ENCODE measurements around the gene SYT15. TPM values are rescaled to one million over a fixed set of nuclear protein-coding genes. Genes with fewer than 3 reads are reported as not detected.
"Not testable (repeated sequence)": the region's sequence is repeated elsewhere in the genome, so short reads cannot be mapped to it uniquely, and the experiment has no call there.

The SYT15 gene
- total RNA-seq, 2 donors from 2014 or later, result 1.3 to 3.2 TPM

DNA sequence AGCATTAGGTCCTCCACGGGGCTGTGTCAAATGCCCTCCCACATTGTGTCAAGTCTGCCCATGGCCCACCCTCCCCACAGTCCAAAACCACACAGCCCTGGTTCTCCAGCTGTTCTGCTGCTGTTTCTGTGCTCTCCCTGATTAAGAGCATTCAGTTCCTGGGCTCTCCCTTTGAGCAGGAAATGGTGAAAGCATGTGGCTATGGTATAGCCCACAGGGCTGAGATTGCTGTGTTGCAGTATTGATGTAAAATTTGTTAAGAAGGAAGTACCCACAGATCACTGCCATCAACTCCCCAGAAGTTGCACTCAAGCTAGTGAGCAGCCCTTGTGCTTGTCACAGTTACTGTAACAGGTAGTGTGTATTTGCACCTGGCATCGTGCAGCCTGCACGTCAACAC, 9.3 kb downstream of the SYT15 start:
- DNase-seq; H3K27me3 Mint-ChIP-seq (ENCODE audit: insufficient read depth); H3K36me3 ChIP-seq (ENCODE audit: control insufficient read depth, insufficient read depth, low read length); H3K4me1 ChIP-seq (ENCODE audit: control insufficient read depth, insufficient read depth, low read length); H3K36me3 Mint-ChIP-seq (ENCODE audit: low read depth); H3K9ac ChIP-seq (ENCODE audit: extremely low read depth, low read length, poor library complexity, severe bottlenecking); H3K27ac Mint-ChIP-seq; H3K4me3 Mint-ChIP-seq; H3K9me3 Mint-ChIP-seq; H3K4me3 ChIP-seq (ENCODE audit: low read length); H3K27ac ChIP-seq (ENCODE audit: low read depth, low read length); H3K27me3 ChIP-seq (ENCODE audit: control insufficient read depth, insufficient read depth, low read length, poor library complexity, severe bottlenecking); H3K9me3 ChIP-seq (ENCODE audit: control insufficient read depth, low read length); H3K4me1 Mint-ChIP-seq: not testable (repeated sequence)
- no CpG with 5 or more reads among the region's 3 CpGs for WGBS, 2 experiments (ENCODE audit: insufficient coverage in 1 of 2, insufficient read length in 1 of 2)

DNA sequence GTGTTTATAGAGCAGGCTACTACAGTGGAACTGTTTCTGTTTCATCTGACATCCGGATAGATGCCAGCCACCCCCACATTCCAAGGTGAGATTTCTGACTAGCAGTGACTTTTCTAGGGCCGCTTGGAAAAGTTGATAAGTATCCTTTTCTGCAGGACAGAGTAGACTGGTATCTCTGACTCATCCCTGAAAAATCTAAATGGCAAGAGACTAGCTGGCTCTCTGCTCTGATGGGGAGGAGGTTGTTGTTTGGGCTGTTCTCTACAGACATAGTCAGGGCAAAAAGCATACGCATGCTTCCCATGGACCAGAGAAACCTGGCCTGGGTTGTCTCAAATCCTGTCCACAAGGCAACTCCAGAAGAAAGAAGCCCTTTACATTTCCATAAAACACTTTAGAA, 10.7 kb downstream of the SYT15 start:
- not testable (repeated sequence) for H3K4me3 ChIP-seq (ENCODE audit: low read length); H3K27me3 Mint-ChIP-seq (ENCODE audit: insufficient read depth); H3K27ac ChIP-seq (ENCODE audit: low read depth, low read length); H3K4me1 ChIP-seq (ENCODE audit: control insufficient read depth, insufficient read depth, low read length); H3K4me1 Mint-ChIP-seq; H3K27me3 ChIP-seq (ENCODE audit: control insufficient read depth, insufficient read depth, low read length, poor library complexity, severe bottlenecking); H3K4me3 Mint-ChIP-seq; H3K9me3 Mint-ChIP-seq; DNase-seq; H3K9ac ChIP-seq (ENCODE audit: extremely low read depth, low read length, poor library complexity, severe bottlenecking); H3K9me3 ChIP-seq (ENCODE audit: control insufficient read depth, low read length); H3K27ac Mint-ChIP-seq; H3K36me3 Mint-ChIP-seq (ENCODE audit: low read depth); H3K36me3 ChIP-seq (ENCODE audit: control insufficient read depth, insufficient read depth, low read length)
- WGBS, 2 experiments (ENCODE audit: insufficient coverage in 1 of 2, insufficient read length in 1 of 2), result no CpG with 5 or more reads among the region's 3 CpGs

DNA sequence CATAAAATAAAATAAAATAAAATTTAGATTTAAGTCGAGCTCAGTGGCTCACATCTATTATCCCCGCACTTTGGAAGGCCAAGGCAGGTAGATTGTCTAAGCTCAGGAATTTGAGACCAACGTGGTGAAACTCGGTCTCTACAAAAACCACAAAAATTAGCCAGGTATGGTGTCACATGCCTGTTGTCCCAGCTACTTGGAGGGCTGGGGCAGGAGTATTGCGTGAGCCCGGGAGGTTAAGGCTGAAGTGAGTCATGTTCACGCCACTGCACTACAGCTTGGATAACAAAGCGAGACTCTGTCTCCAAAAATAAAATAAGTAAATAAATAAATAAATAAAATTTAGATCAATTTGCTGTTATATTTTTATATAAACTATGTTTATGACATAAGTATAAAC, 12.1 kb downstream of the SYT15 start:
- H3K4me1 Mint-ChIP-seq, result not testable (repeated sequence)

DNA sequence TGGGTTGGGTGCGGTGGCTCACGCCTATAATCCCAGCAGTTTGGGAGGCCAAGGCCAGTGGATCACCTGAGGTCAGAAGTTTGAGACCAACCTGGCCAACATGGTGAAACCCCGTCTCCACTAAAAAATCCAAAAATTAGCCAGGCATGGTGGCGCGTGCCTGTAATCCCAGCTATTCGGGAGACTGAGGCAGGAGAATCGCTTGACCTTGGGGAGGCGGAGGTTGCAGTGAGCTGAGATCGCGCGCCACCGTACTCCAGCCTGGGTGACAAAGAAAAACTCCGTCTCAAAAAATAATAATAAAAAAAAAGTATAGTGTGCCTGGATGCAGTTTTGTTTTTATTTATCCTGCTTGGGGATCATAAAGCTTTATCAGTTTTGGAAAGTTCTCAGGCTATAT, 14.4 kb downstream of the SYT15 start:
- not testable (repeated sequence) for H3K27me3 ChIP-seq (ENCODE audit: control insufficient read depth, insufficient read depth, low read length, poor library complexity, severe bottlenecking); H3K9me3 Mint-ChIP-seq; H3K27ac Mint-ChIP-seq; H3K27ac ChIP-seq (ENCODE audit: low read depth, low read length); H3K27me3 Mint-ChIP-seq (ENCODE audit: insufficient read depth); DNase-seq; H3K36me3 ChIP-seq (ENCODE audit: control insufficient read depth, insufficient read depth, low read length); H3K36me3 Mint-ChIP-seq (ENCODE audit: low read depth); H3K9ac ChIP-seq (ENCODE audit: extremely low read depth, low read length, poor library complexity, severe bottlenecking); H3K4me3 ChIP-seq (ENCODE audit: low read length); H3K4me1 Mint-ChIP-seq; H3K4me3 Mint-ChIP-seq; H3K4me1 ChIP-seq (ENCODE audit: control insufficient read depth, insufficient read depth, low read length); H3K9me3 ChIP-seq (ENCODE audit: control insufficient read depth, low read length)
- 85 to 95% methylated on average over 4 to 9 of the region's 13 CpGs for WGBS, 2 experiments (ENCODE audit: insufficient coverage in 1 of 2, insufficient read length in 1 of 2)

More for the DNA sequence above, 12.1 kb downstream of the SYT15 start:
- WGBS, 2 experiments (ENCODE audit: insufficient coverage in 1 of 2, insufficient read length in 1 of 2), result no CpG with 5 or more reads among the region's 8 CpGs
- not testable (repeated sequence) for H3K4me3 ChIP-seq (ENCODE audit: low read length); H3K27me3 ChIP-seq (ENCODE audit: control insufficient read depth, insufficient read depth, low read length, poor library complexity, severe bottlenecking); H3K36me3 Mint-ChIP-seq (ENCODE audit: low read depth); H3K27ac Mint-ChIP-seq; H3K4me3 Mint-ChIP-seq; H3K9me3 ChIP-seq (ENCODE audit: control insufficient read depth, low read length); H3K9ac ChIP-seq (ENCODE audit: extremely low read depth, low read length, poor library complexity, severe bottlenecking); H3K4me1 ChIP-seq (ENCODE audit: control insufficient read depth, insufficient read depth, low read length); DNase-seq; H3K36me3 ChIP-seq (ENCODE audit: control insufficient read depth, insufficient read depth, low read length); H3K27ac ChIP-seq (ENCODE audit: low read depth, low read length); H3K9me3 Mint-ChIP-seq; H3K27me3 Mint-ChIP-seq (ENCODE audit: insufficient read depth)

DNA sequence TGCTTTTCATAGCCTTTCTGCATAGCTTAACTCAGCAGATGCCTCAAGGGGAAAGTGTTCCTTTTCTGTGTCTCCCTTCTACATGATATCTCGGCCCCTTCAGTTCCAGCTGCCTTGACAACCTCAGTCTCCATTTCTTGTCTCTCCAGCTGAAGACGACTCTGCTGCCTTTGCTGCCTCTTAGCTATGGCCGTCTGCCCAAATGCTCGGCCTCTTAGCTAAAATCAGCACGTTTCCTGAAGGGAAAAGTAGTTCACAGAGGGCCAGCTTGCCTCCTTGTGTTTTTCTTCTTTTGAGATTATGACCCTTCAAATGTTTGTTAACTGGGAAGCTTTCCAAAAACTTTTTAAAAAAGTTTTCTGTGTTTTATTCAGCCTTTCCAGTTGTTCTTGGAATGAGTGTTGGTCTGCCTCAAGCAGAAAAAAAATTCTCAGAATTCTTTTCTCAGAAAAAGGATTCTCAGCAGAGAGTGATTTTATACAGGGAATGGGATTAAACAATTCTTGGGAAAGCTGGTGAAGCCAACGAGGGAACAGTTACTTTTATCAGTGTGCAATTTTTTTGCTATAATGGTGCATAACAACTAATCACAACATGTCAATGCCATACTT, 15.6 kb downstream of the SYT15 start:
- not testable (repeated sequence) for H3K4me3 Mint-ChIP-seq; H3K4me3 ChIP-seq (ENCODE audit: low read length); H3K4me1 Mint-ChIP-seq; H3K36me3 ChIP-seq (ENCODE audit: control insufficient read depth, insufficient read depth, low read length); H3K27me3 ChIP-seq (ENCODE audit: control insufficient read depth, insufficient read depth, low read length, poor library complexity, severe bottlenecking); H3K27ac Mint-ChIP-seq; H3K9me3 ChIP-seq (ENCODE audit: control insufficient read depth, low read length); H3K27ac ChIP-seq (ENCODE audit: low read depth, low read length); H3K27me3 Mint-ChIP-seq (ENCODE audit: insufficient read depth); H3K4me1 ChIP-seq (ENCODE audit: control insufficient read depth, insufficient read depth, low read length); H3K9ac ChIP-seq (ENCODE audit: extremely low read depth, low read length, poor library complexity, severe bottlenecking); H3K9me3 Mint-ChIP-seq; H3K36me3 Mint-ChIP-seq (ENCODE audit: low read depth); DNase-seq
- WGBS, 2 experiments (ENCODE audit: insufficient coverage in 1 of 2, insufficient read length in 1 of 2), result 92% methylated on average over 3 of the region's 6 CpGs; no CpG with 5 or more reads in 1 of the 2 experiments

DNA sequence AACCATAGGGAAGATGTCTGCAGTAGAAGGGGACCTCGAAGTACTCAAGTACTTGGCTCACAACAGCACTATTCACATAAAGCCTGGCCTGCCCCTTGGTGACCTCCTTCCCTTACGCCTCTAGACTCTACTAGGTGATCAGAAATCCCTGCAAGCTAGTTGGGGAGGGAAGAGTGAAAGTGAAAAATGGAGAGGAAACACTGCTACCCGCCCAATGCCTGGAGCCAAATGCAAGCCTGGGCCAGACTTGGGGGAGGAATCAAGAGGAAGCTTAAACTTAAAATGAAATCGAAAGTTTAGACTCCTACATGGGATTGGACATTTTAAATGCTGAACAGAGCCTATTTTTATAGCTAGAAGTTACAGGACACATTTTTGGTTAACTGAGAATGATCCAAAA, 17.6 kb downstream of the SYT15 start:
- 100% methylated on average over 1 of the region's 4 CpGs; no CpG with 5 or more reads in 1 of the 2 experiments for WGBS, 2 experiments (ENCODE audit: insufficient coverage in 1 of 2, insufficient read length in 1 of 2)
- not testable (repeated sequence) for H3K27me3 Mint-ChIP-seq (ENCODE audit: insufficient read depth); H3K27ac Mint-ChIP-seq; H3K36me3 ChIP-seq (ENCODE audit: control insufficient read depth, insufficient read depth, low read length); H3K4me1 Mint-ChIP-seq; H3K4me3 Mint-ChIP-seq; H3K9me3 Mint-ChIP-seq; H3K4me1 ChIP-seq (ENCODE audit: control insufficient read depth, insufficient read depth, low read length); H3K9ac ChIP-seq (ENCODE audit: extremely low read depth, low read length, poor library complexity, severe bottlenecking); H3K27me3 ChIP-seq (ENCODE audit: control insufficient read depth, insufficient read depth, low read length, poor library complexity, severe bottlenecking); H3K9me3 ChIP-seq (ENCODE audit: control insufficient read depth, low read length); H3K27ac ChIP-seq (ENCODE audit: low read depth, low read length); H3K36me3 Mint-ChIP-seq (ENCODE audit: low read depth); DNase-seq; H3K4me3 ChIP-seq (ENCODE audit: low read length)

All from endodermal cell (in vitro differentiated cells).